ENCODE measurements around the gene PIR. TPM values are rescaled to one million over a fixed set of nuclear protein-coding genes. Genes with fewer than 3 reads are reported as not detected.

Gene PIR
- total RNA-seq, 4 donors from 2014 or later, result 14.7 to 30.4 (median 19.1) TPM

DNA sequence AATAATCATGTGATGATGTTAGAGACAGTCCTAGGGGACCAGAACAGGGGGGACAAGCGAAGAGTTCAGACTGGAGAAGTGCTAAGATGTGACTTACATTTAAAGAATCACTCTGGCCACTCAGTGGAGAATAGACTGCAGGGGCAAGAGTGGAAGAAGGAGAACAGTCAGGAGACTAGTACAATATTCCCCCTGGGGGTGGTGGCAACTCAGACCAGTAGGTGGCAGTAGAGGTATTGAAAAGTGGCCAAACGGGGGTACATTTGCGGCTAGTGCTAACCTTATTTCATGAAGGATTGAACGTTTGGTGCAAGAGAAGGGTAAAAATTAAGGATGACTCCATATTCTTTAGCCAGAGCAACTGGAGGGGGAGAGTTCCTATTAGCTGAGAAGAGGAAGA lies 4.7 kb upstream of the PIR start:
- H3K27me3 ChIP-seq, result no peaks in the 10 kb centered on the region
- ATAC-seq, result no peak

GRCh38 chrX:15496824-15497223 lies 3.7 kb upstream of the PIR start:
- Histone ChIP-seq H3K4me3 (no peak overlapping the region), H3K36me3 (no peaks in the 10 kb centered on the region), H3K9me3 (no peaks in the 10 kb centered on the region), H3K27ac (no peak overlapping the region), H3K27me3 (no peaks in the 10 kb centered on the region), H3K4me1 (peaks cover 0 to 8% (median 0%) of the 10 kb centered on the region in 3 donors)
- TF ChIP-seq EP300 (IDR thresholded peaks at IDR 0.05), result no peak
- TF ChIP-seq CTCF (IDR thresholded peaks at IDR 0.05), result no peak
- TF ChIP-seq POLR2A (IDR thresholded peaks at IDR 0.05), result no peak
- no peak for TF ChIP-seq POLR2AphosphoS5 (IDR thresholded peaks at IDR 0.05)
- no peak for ATAC-seq
- WGBS, 2 donors (ENCODE audit: low coverage in 1 of 2), result 72% methylated on average over 2 of the region's 4 CpGs; no CpG with 5 or more reads in 1 of the 2 donors

More for the DNA sequence above, 4.7 kb upstream of the PIR start:
- Histone ChIP-seq H3K4me3 (no peak overlapping the region), H3K9me3 (no peaks in the 10 kb centered on the region), H3K36me3 (no peaks in the 10 kb centered on the region), H3K4me1 (no peaks in the 10 kb centered on the region), H3K27ac (no peak overlapping the region)
- TF ChIP-seq CTCF (IDR thresholded peaks at IDR 0.05), result peak; percentile 22 to 60 (median 32)
- no peak for TF ChIP-seq EP300 (IDR thresholded peaks at IDR 0.05)
- TF ChIP-seq POLR2AphosphoS5 (IDR thresholded peaks at IDR 0.05), result no peak
- WGBS, 2 donors (ENCODE audit: low coverage in 1 of 2), result 7 to 14% methylated on average over 4 of the region's 4 CpGs

DNA sequence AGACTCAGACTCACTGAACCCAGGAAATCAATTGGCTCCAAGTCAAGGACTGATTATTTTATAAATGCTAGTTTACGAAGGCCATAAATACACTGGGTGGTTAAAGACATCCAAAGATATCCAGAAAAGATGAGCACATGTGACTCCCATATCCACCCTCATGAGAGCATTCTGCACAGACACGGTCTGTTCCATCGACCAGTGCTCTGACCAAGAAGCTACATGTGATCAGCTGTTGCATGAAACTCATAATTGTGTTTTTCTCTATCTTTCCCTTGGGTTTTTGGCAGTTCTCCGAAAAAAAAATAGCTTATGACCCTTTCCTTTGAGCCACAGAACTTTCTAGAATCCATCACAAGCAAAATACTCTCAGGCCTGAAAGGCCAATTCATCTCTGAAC lies 2.7 kb upstream of the PIR start:
- Histone ChIP-seq H3K4me3 (no peak overlapping the region), H3K9me3 (no peaks in the 10 kb centered on the region), H3K27me3 (no peaks in the 10 kb centered on the region), H3K36me3 (peaks cover 0 to 2% of the 10 kb centered on the region in 2 donors), H3K4me1 (peaks cover 0 to 12% (median 0%) of the 10 kb centered on the region in 3 donors), H3K27ac (no peak overlapping the region)
- WGBS, 2 donors (ENCODE audit: low coverage in 1 of 2), result 76 to 83% methylated on average over 2 to 4 of the region's 4 CpGs
- TF ChIP-seq POLR2AphosphoS5 (IDR thresholded peaks at IDR 0.05) (no peak), POLR2A (IDR thresholded peaks at IDR 0.05) (no peak), CTCF (IDR thresholded peaks at IDR 0.05) (no peak), EP300 (IDR thresholded peaks at IDR 0.05) (no peak)
- no peak for ATAC-seq

DNA sequence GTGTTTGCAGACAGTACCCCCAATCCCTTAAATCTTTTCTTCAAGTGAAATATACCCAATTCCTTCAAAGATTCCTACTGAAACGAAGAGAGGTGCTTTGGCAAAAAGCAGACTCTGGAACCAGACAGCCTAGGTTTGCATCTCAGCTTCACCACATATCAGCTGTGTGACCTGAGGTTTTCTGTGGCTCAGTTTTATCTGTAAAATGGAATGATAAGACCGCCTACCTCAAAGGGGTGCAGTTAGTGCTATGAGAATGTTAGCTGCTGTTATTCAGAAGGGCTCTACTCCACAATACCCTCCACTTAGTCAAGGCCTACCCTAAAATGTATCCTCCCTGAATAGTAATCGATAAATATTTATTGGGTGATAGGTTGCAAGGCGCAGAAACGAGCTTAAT lies 664 bp downstream of the PIR start:
- H3K27me3 ChIP-seq, result no peaks in the 10 kb centered on the region
- peaks cover 0 to 9% of the 10 kb centered on the region in 2 donors for H3K36me3 ChIP-seq
- H3K9me3 ChIP-seq, result no peaks in the 10 kb centered on the region
- H3K4me1 ChIP-seq, result peaks cover 0 to 12% (median 2%) of the 10 kb centered on the region in 3 donors
- peak overlapping the region in 3 of 4 donors; percentile 73 to 82 (median 75) for H3K27ac ChIP-seq
- TF ChIP-seq POLR2AphosphoS5 (IDR thresholded peaks at IDR 0.05), result no peak
- TF ChIP-seq CTCF (IDR thresholded peaks at IDR 0.05), result no peak
- no peak for TF ChIP-seq EP300 (IDR thresholded peaks at IDR 0.05)
- no peak for TF ChIP-seq POLR2A (IDR thresholded peaks at IDR 0.05)
- H3K4me3 ChIP-seq, result peak overlapping the region; percentile 57 to 60
- ATAC-seq, result no peak
- WGBS, 2 donors (ENCODE audit: low coverage in 1 of 2), result 61 to 67% methylated on average over 4 to 5 of the region's 5 CpGs

GRCh38 chrX:15483891-15484290 lies 9.2 kb downstream of the PIR start:
- Histone ChIP-seq H3K36me3 (peaks cover 0 to 4% of the 10 kb centered on the region in 2 donors), H3K4me3 (no peak overlapping the region), H3K27ac (no peak overlapping the region), H3K9me3 (no peaks in the 10 kb centered on the region), H3K4me1 (no peaks in the 10 kb centered on the region), H3K27me3 (no peaks in the 10 kb centered on the region)
- ATAC-seq, result no peak
- whole genome bisulfite sequencing, 2 donors (ENCODE audit: low coverage in 1 of 2), result 91 to 100% methylated on average over 1 of the region's 2 CpGs
- TF ChIP-seq CTCF (IDR thresholded peaks at IDR 0.05) (no peak), POLR2A (IDR thresholded peaks at IDR 0.05) (no peak), EP300 (IDR thresholded peaks at IDR 0.05) (no peak), POLR2AphosphoS5 (IDR thresholded peaks at IDR 0.05) (no peak)

All from gastroesophageal sphincter (tissue), 4 donors.